Ovary (tissue), 3 donors: ENCODE measurements around the gene POGZ.

Source experiments
- EP300 ChIP-seq: sonication (generic); formaldehyde crosslinking; IDR thresholded peaks from one replicate; pipeline ENCODE4 v1.6.1; 2017; ENCODE audit warnings: antibody characterized with exemption
- TF ChIP-seq, protein P1 (sequence below), 3 donors: fragments of 450-650 bp in 2 of 3; fragments of 200-600 bp in 1 of 3; IDR thresholded peaks; one replicate each; pipeline versions ENCODE4 v1.5.1 to v1.8.0; 2016 to 2022; ENCODE audit warnings: antibody characterized with exemption in 3 of 3, mild to moderate bottlenecking in 1 of 3
- donor health status: DM: no; HTN: no; CAD: no.

DNA sequence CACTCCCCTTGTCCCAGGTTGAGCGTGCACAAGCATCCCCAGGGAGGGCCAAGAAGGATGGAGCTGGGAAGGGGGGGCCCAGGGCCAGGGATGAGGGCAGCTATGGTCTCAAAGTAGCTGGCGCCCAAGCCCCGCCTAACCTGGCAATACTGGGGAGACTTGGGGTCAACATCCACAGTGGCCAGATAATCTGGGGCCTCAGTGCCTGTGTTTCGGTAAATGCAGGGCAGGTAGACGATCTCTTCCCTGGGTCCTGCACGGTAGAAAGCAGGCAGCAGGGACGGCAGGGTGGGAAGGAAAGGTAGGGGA is 90.0 kb downstream of the POGZ start:
- TF ChIP-seq, protein P1, sequence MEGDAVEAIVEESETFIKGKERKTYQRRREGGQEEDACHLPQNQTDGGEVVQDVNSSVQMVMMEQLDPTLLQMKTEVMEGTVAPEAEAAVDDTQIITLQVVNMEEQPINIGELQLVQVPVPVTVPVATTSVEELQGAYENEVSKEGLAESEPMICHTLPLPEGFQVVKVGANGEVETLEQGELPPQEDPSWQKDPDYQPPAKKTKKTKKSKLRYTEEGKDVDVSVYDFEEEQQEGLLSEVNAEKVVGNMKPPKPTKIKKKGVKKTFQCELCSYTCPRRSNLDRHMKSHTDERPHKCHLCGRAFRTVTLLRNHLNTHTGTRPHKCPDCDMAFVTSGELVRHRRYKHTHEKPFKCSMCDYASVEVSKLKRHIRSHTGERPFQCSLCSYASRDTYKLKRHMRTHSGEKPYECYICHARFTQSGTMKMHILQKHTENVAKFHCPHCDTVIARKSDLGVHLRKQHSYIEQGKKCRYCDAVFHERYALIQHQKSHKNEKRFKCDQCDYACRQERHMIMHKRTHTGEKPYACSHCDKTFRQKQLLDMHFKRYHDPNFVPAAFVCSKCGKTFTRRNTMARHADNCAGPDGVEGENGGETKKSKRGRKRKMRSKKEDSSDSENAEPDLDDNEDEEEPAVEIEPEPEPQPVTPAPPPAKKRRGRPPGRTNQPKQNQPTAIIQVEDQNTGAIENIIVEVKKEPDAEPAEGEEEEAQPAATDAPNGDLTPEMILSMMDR (IDR thresholded peaks at IDR 0.05), result no peak
- no peak for TF ChIP-seq EP300
